22Rv1 (cell line): ENCODE data around the gene GM2A.
A peak's percentile ranks its signal among the peaks of the same experiment; 100 is the strongest.
"Not testable (repeated sequence)": the region's sequence is repeated elsewhere in the genome, so short reads cannot be mapped to it uniquely, and the experiment has no call there.

Experiments used
- H3K27ac ChIP-seq: fragments of 450-650 bp; 2 replicates; pipeline ENCODE4 v1.5.1; 2017
- ZFX ChIP-seq: fragments of 450-650 bp; IDR thresholded peaks from 2 replicates; pipeline ENCODE4 v1.6.1; 2017; ENCODE audit warnings: antibody characterized with exemption, borderline replicate concordance
- TF ChIP-seq, protein P1 (sequence below): fragments of 450-650 bp; IDR thresholded peaks from 2 replicates; pipeline ENCODE4 v1.5.1; 2017; ENCODE audit warnings: mild to moderate bottlenecking

Gene GM2A

DNA sequence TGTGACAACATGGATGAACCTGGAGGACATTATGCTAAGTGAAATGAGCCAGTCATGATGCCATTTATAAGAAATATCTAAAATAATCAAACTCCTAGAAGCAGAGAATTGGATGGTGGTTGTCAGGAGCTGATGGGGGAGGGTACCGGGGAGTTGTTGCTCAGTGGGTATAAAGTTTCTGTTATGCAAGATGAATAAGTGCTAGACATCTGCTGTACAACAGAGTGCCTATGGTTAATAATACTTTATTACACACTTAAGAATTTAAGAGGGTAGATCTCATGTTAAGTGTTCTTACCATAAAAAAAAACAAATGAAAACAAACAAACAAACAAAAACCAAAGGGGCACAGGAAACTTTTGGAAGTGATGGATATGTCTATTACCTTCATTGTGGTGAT is 16.1 kb upstream of the GM2A start:
- TF ChIP-seq, protein P1, sequence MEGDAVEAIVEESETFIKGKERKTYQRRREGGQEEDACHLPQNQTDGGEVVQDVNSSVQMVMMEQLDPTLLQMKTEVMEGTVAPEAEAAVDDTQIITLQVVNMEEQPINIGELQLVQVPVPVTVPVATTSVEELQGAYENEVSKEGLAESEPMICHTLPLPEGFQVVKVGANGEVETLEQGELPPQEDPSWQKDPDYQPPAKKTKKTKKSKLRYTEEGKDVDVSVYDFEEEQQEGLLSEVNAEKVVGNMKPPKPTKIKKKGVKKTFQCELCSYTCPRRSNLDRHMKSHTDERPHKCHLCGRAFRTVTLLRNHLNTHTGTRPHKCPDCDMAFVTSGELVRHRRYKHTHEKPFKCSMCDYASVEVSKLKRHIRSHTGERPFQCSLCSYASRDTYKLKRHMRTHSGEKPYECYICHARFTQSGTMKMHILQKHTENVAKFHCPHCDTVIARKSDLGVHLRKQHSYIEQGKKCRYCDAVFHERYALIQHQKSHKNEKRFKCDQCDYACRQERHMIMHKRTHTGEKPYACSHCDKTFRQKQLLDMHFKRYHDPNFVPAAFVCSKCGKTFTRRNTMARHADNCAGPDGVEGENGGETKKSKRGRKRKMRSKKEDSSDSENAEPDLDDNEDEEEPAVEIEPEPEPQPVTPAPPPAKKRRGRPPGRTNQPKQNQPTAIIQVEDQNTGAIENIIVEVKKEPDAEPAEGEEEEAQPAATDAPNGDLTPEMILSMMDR, result no peak
- no peak for TF ChIP-seq ZFX
- no peak overlapping the region for H3K27ac ChIP-seq

DNA sequence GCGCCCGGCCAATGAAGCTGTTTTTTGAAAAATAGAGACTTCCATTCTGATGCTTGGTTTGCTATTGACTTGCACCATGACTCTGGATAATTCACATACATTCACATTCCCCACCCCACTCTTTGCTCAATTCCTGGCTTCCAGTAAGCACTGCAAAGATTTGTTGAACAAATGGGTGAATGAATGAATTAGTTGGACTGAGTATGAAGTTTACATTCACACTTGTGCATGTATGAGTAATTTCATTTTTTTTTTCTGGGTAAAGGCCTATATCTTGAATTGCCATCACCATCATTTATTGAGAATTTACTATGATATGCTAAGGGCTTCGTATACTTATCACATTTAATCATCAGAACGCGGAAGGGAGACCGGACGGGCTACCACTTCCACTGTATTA is 15.3 kb upstream of the GM2A start:
- no peak overlapping the region for H3K27ac ChIP-seq
- TF ChIP-seq, protein P1, result no peak
- no peak for TF ChIP-seq ZFX

DNA sequence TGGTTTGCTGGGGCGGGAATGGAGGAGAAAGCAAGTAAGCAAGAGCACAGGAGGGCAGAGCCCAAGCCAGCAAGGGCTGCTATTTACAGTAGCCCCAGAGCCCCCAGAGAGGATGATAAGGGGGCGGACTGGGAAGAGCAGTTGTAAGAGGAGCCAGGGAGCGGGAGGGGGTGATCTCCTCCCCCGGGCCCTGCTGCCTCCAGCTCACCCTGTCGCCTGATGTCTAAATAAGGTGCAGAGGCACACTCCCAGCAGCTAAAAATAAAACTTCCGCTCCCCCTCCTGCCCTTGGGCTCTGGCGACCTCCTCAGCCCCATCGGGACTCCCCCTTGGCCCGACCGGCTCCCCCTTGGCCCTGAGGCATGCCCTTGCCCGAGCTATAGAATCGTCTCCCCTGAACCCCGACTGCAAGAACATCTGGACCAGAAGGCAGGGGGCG is 14.7 kb upstream of the GM2A start:
- no peak overlapping the region for H3K27ac ChIP-seq
- TF ChIP-seq, protein P1, result no peak
- no peak for TF ChIP-seq ZFX

DNA sequence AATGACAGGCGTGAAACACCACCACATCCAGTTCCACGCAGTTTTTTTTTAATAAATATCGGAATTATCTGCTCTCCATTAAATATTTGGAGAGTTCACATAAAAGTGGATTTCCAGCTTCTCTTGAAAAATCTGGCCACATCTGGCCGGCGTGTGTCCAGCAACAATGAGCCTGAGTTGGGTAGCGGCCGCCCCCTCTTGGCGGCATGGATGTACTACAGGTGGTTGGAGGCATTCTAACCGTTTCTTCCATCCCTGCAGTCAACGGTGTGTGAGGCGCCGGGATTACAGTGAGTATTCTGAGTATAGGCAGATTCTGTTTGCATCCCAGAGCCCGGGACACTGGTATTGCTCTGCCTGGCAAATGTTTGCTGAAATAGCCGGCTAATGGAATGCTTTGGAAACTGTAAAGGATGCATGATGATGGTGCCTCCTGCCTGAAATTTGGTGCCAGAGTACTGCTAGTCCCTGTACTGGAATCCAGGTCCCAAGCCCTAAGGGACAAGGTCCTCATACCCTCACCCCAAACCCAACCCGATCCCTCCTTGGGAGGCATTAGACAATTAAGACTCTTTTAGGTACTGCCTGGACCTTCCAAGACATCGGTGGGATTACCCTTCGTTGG is 13.6 kb upstream of the GM2A start:
- TF ChIP-seq ZFX, result no peak
- TF ChIP-seq, protein P1, result peak; percentile 92
- no peak overlapping the region for H3K27ac ChIP-seq

DNA sequence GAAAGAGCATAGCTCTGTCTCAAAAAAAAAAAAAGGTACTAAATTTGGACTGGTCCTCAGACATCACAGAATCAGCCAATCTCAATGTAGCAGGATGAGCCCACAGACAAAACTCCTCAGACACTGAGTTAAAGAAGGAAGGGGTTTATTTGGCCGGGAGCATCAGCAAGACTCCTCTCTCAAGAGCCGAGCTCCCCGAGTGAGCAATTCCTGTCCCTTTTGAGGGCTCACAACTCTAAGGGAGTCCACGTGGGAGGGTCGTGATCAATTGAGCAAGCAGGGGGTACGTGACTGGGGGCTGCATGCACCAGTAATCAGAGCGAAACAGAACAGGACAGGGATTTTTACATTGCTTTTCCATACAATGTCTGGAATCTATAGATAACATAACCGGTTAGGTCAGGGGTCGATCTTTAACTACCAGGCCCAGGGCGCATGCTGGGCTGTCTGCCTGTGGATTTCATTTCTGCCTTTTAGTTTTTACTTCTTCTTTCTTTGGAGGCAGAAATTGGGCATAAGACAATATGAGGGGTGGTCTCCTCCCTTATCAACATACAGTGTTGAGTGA is 12.6 kb upstream of the GM2A start:
- H3K27ac ChIP-seq, result not testable (repeated sequence)

DNA sequence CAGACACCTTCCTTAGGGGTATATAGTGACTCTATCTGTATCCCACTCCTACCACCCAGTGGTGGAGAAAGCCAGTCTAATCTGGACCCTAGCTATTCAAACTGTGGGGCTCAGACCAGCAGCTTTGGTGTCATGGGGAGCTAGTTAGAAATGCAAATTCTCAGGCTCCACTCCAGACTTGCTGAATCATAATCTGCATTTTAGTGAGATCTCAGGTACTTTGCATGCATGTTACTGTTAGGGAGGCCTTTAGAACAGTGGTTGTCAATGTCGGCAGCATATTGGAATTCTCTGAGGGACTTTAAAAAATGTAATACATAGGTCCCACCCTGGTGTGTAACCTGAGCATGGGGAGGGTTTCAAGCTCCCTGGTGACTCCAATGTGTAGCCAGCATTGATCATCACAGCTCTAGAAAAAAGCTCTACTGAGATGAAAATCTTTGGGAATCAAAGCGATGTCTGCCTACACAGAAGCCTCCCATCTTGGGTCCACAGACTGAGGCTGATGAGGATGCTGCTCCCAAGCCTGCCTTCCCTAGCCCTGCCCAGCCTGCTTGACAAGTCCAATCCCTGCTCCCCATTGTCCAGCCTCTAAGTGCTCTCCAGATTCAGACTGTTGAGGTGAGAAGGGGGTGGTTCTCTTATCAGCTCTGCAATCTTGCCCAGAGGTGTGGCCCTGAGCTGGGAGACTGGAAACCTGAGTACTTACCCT is 11.9 kb upstream of the GM2A start:
- TF ChIP-seq ZFX, result no peak
- TF ChIP-seq, protein P1, result no peak
- no peak overlapping the region for H3K27ac ChIP-seq

DNA sequence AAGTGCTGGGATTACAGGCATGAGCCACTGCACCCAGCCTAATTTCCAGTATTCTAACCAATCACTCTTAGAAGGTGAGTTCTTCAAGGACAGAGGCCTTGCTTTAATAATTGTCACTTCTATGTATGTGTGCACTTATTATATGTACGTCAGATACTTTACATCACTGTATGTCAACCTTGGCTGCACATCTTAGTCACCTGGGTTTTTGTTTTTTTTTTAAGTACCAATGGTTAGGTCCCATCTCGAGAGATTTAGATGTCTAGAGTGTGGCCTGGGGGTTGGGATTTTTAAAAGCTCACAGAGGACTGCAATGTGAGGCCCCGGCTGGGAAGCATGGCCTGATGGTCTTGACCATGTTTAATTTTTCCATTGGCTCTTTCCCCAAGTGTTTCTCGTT is 9.9 kb upstream of the GM2A start:
- TF ChIP-seq, protein P1, result no peak
- no peak for TF ChIP-seq ZFX
- no peak overlapping the region for H3K27ac ChIP-seq
